H9 (cell line): Measurements from ENCODE around the gene DGCR8. TPM values are rescaled to one million over a fixed set of nuclear protein-coding genes. Genes with fewer than 3 reads are reported as not detected.

Experiments used
- DNase-seq: peaks from one replicate; pipeline ENCODE4 v3.0.0-alpha.2; 2017
- H2AFZ ChIP-seq: one replicate; pipeline ENCODE4 v1.6.1; 2013; ENCODE audit warnings: mild to moderate bottlenecking, low read length, control low read depth, moderate library complexity
- H2AK5ac ChIP-seq: 2 replicates; pipeline ENCODE4 v1.6.1; 2013; ENCODE audit warnings: low read length, control low read depth, mixed read lengths; ENCODE audit not compliant: insufficient read length
- H2BK120ac ChIP-seq: one replicate; pipeline ENCODE4 v1.6.1; 2013; ENCODE audit warnings: low read depth, mild to moderate bottlenecking, low read length, control low read depth, inconsistent platforms; ENCODE audit not compliant: poor library complexity, severe bottlenecking
- H2BK12ac ChIP-seq: 2 replicates; pipeline ENCODE4 v1.6.1; 2013; ENCODE audit warnings: low read length, control low read depth, mixed read lengths, low read depth; ENCODE audit not compliant: insufficient read length
- H2BK15ac ChIP-seq: 2 replicates; pipeline ENCODE4 v1.6.1; 2013; ENCODE audit warnings: low read depth, low read length, control low read depth
- H2BK20ac ChIP-seq: one replicate; pipeline ENCODE4 v1.6.1; 2013; ENCODE audit warnings: low read depth, mild to moderate bottlenecking, low read length, control low read depth, inconsistent platforms; ENCODE audit not compliant: poor library complexity, severe bottlenecking
- H2BK5ac ChIP-seq: 2 replicates; pipeline ENCODE4 v1.6.1; 2013; ENCODE audit warnings: low read length, control low read depth, mixed read lengths; ENCODE audit not compliant: insufficient read length
- H3K14ac ChIP-seq: 2 replicates; pipeline ENCODE4 v1.6.1; 2013; ENCODE audit warnings: low read length, control low read depth; ENCODE audit not compliant: insufficient read depth
- H3K18ac ChIP-seq: 2 replicates; pipeline ENCODE4 v1.6.1; 2013; ENCODE audit warnings: low read depth, mild to moderate bottlenecking, mixed read lengths, low read length, control low read depth; ENCODE audit not compliant: insufficient read length
- H3K23ac ChIP-seq: 2 replicates; pipeline ENCODE4 v1.6.1; 2013; ENCODE audit warnings: low read length, control low read depth, mixed read lengths, low read depth; ENCODE audit not compliant: insufficient read length
- H3K23me2 ChIP-seq: 2 replicates; pipeline ENCODE4 v1.6.1; 2013; ENCODE audit warnings: low read depth, mild to moderate bottlenecking, mixed read lengths, low read length, control low read depth; ENCODE audit not compliant: insufficient read length, poor library complexity, severe bottlenecking
- H3K27ac ChIP-seq: 2 replicates; pipeline ENCODE4 v1.5.1; 2013; ENCODE audit warnings: low read length, control low read depth, mixed read lengths, low read depth; ENCODE audit not compliant: insufficient read length
- H3K27me3 ChIP-seq: 2 replicates; pipeline ENCODE4 v1.6.1; 2013; ENCODE audit warnings: low read length, control low read depth, inconsistent platforms; ENCODE audit not compliant: insufficient read depth
- H3K4ac ChIP-seq: 2 replicates; pipeline ENCODE4 v1.6.1; 2013; ENCODE audit warnings: low read depth, mild to moderate bottlenecking, control low read depth, inconsistent platforms, low read length, moderate library complexity
- H3K4me1 ChIP-seq: 2 replicates; pipeline ENCODE4 v1.6.1; 2013; ENCODE audit warnings: low read length, control low read depth, inconsistent platforms; ENCODE audit not compliant: insufficient read depth
- H3K4me2 ChIP-seq: 2 replicates; pipeline ENCODE4 v1.6.1; 2013; ENCODE audit warnings: low read length, control low read depth, mixed read lengths; ENCODE audit not compliant: insufficient read length, insufficient read depth
- H3K56ac ChIP-seq: 2 replicates; pipeline ENCODE4 v1.6.1; 2013; ENCODE audit warnings: low read depth, mild to moderate bottlenecking, mixed read lengths, low read length, control low read depth; ENCODE audit not compliant: insufficient read length
- H3K79me1 ChIP-seq: 2 replicates; pipeline ENCODE4 v1.6.1; 2013; ENCODE audit warnings: low read depth, mild to moderate bottlenecking, moderate library complexity, low read length, control low read depth, inconsistent platforms; ENCODE audit not compliant: insufficient read depth, poor library complexity, severe bottlenecking
- H3K79me2 ChIP-seq: 2 replicates; pipeline ENCODE4 v1.6.1; 2013; ENCODE audit warnings: low read length, control low read depth, inconsistent platforms; ENCODE audit not compliant: insufficient read depth
- H3K9ac ChIP-seq: 2 replicates; pipeline ENCODE4 v1.6.1; 2013; ENCODE audit warnings: low read length, control low read depth, mixed read lengths; ENCODE audit not compliant: insufficient read length; ENCODE audit errors: extremely low read depth
- H3K9me3 ChIP-seq: one replicate; pipeline ENCODE4 v1.6.1; 2013; ENCODE audit warnings: low read depth, low read length, inconsistent platforms; ENCODE audit not compliant: control insufficient read depth
- H3T11ph ChIP-seq: one replicate; pipeline ENCODE4 v1.6.1; 2013; ENCODE audit warnings: mild to moderate bottlenecking, low read length, control low read depth, inconsistent platforms
- H4K20me1 ChIP-seq: one replicate; pipeline ENCODE4 v1.6.1; 2013; ENCODE audit not compliant: control insufficient read depth, insufficient read length, insufficient read depth
- H4K5ac ChIP-seq: 2 replicates; pipeline ENCODE4 v1.6.1; 2013; ENCODE audit warnings: low read depth, mild to moderate bottlenecking, mixed read lengths, low read length, control low read depth; ENCODE audit not compliant: insufficient read length
- H4K8ac ChIP-seq: replicated peaks from 2 replicates; pipeline ENCODE4 v1.6.1; 2013; ENCODE audit warnings: low read length, control low read depth, mixed read lengths, low read depth; ENCODE audit not compliant: insufficient read length
- H4K91ac ChIP-seq: 2 replicates; pipeline ENCODE4 v1.6.1; 2013; ENCODE audit warnings: low read depth, mild to moderate bottlenecking, moderate library complexity, mixed read lengths, low read length, control low read depth; ENCODE audit not compliant: insufficient read length
- H3K27ac Mint-ChIP-seq, 3 experiments: 2 replicates in 2 of 3; 3 replicates in 1 of 3; pipeline ENCODE4 v1.8.0; 2020 to 2021; ENCODE audit warnings: mixed read lengths in 3 of 3, mild to moderate bottlenecking in 1 of 3, moderate library complexity in 1 of 3
- H3K27me3 Mint-ChIP-seq: 2 replicates; pipeline ENCODE4 v1.8.0; 2021; ENCODE audit warnings: low read depth, mild to moderate bottlenecking, moderate library complexity, mixed read lengths
- H3K36me3 Mint-ChIP-seq, 3 experiments: 2 replicates in 2 of 3; 3 replicates in 1 of 3; pipeline ENCODE4 v1.8.0; 2020 to 2021; ENCODE audit warnings: low read depth in 3 of 3, mixed read lengths in 3 of 3; ENCODE audit not compliant: insufficient read depth in 1 of 3
- H3K4me1 Mint-ChIP-seq, 2 experiments: 2 replicates each; pipeline ENCODE4 v1.8.0; 2020; ENCODE audit warnings: mixed read lengths in 2 of 2
- H3K4me3 Mint-ChIP-seq, 2 experiments: 2 replicates in 1 of 2; 3 replicates in 1 of 2; pipeline ENCODE4 v1.8.0; 2020 to 2021; ENCODE audit warnings: mild to moderate bottlenecking in 2 of 2, mixed read lengths in 2 of 2, moderate library complexity in 1 of 2
- H3K9me3 Mint-ChIP-seq, 2 experiments: 2 replicates in 1 of 2; 3 replicates in 1 of 2; pipeline ENCODE4 v1.8.0; 2020; ENCODE audit warnings: mild to moderate bottlenecking in 2 of 2, mixed read lengths in 2 of 2, moderate library complexity in 1 of 2
- WGBS: extraction: QIAGEN DNeasy Blood & Tissue Kit; methylation state at CpG from one replicate; pipeline ENCODE4 v1.1.7; 2013; ENCODE audit warnings: missing lambda C conversion rate, low lambda C conversion rate, mixed read lengths; ENCODE audit not compliant: insufficient read length; ENCODE audit errors: extremely low coverage; 5-methylcytosine and 5-hydroxymethylcytosine counted together
- total RNA-seq: library from RNA; stranded (reverse); gene quantifications from 2 replicates; pipeline ENCODE4 v1.2.1, GENCODE V29; 2021
- TF ChIP-seq, protein P1 (sequence below): fragments of 200-600 bp; sonication (generic); conservative IDR thresholded peaks from 3 replicates; pipeline ENCODE4 v1.8.0; 2021; ENCODE audit warnings: antibody characterized with exemption, mild to moderate bottlenecking

DGCR8 gene
- total RNA-seq, 1 experiment from 2014 or later = 74.5 TPM

DNA sequence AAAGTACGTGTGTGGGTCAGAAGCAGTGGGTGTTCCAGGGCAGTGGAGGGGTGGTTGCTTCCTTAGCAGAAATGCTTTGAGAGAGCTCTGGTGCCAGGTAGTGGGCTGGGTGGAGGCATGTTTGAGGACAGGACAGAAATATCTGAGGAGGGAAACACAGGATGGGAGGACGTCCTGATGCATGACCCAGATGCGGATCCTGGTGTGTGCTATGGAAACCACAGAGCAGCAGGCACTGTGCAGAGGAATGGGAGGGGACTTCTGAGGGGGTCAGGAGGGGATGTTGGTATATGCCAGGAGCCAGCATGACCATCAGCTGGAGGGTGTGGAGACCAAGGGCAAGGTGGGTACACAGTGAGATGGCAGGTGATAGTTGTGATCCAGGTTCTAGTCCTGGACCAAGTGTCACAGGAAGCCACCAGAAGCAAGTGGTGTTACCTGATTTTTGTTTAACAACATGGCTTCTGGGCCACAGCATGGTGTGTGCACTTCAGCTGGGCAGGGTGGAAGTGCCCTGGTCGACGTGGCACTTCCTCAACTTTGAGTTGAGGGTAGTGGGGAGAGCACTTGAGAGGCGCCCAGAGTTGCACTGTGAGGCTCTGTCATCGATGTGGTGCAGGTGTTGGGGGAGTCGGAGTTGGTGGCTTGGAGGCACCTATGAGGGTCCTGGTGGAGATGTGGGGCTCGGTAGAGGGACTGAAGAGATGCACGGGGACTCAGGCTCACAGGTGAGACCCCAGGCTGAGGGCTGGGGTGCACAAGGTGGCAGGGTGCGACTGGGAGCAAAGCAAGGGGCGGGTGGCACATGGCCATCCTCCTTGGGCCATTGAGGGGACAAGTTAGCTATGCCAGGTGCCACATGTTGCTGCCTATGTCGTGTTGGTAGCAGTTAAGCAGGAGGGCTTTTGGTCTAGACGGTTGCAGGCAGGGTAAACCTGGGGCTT is 7.5 kb downstream of the DGCR8 start:
- Histone ChIP-seq H4K8ac (no peak overlapping the region), H4K5ac (no peak overlapping the region), H3K9me3 (no peaks in the 10 kb centered on the region), H3K14ac (no peak overlapping the region), H4K91ac (no peak overlapping the region), H3K9ac (no peak overlapping the region), H3K4ac (no peak overlapping the region), H3K23me2 (no peaks in the 10 kb centered on the region), H2AK5ac (no peak overlapping the region), H3K4me2 (no peak overlapping the region), H3K23ac (no peak overlapping the region), H3K27ac (no peak overlapping the region), H3K4me1 (peaks cover 2% of the 10 kb centered on the region; the same call in 1 of the 2 replicates), H2BK20ac (no peak overlapping the region), H2BK15ac (no peak overlapping the region), H2BK120ac (no peak overlapping the region), H3K79me2 (peaks cover 20% of the 10 kb centered on the region; the same call in 1 of the 2 replicates), H3K56ac (no peak overlapping the region), H2BK5ac (no peak overlapping the region), H4K20me1 (peaks cover 6% of the 10 kb centered on the region), H3K27me3 (no peaks in the 10 kb centered on the region), H3K18ac (no peak overlapping the region), H3T11ph (no peak overlapping the region), H3K79me1 (peaks cover 14% of the 10 kb centered on the region), H2BK12ac (no peak overlapping the region), H2AFZ (no peak overlapping the region)
- H3K27me3 Mint-ChIP-seq = no peaks in the 10 kb centered on the region
- peak overlapping the region in 1 of 2 experiments; percentile 16; a peak in 1 of 5 replicates for H3K4me3 Mint-ChIP-seq
- no CpG with 5 or more reads among the region's 14 CpGs for WGBS
- H3K4me1 Mint-ChIP-seq = peaks cover 26 to 27% of the 10 kb centered on the region in 2 experiments
- H3K27ac Mint-ChIP-seq = no peak overlapping the region; a peak in 2 of 7 replicates
- no peak for DNase-seq
- no peaks in the 10 kb centered on the region for H3K9me3 Mint-ChIP-seq
- peaks cover 63 to 83% (median 80%) of the 10 kb centered on the region in 3 experiments; a peak in 6 of 7 replicates for H3K36me3 Mint-ChIP-seq
- TF ChIP-seq, protein P1, sequence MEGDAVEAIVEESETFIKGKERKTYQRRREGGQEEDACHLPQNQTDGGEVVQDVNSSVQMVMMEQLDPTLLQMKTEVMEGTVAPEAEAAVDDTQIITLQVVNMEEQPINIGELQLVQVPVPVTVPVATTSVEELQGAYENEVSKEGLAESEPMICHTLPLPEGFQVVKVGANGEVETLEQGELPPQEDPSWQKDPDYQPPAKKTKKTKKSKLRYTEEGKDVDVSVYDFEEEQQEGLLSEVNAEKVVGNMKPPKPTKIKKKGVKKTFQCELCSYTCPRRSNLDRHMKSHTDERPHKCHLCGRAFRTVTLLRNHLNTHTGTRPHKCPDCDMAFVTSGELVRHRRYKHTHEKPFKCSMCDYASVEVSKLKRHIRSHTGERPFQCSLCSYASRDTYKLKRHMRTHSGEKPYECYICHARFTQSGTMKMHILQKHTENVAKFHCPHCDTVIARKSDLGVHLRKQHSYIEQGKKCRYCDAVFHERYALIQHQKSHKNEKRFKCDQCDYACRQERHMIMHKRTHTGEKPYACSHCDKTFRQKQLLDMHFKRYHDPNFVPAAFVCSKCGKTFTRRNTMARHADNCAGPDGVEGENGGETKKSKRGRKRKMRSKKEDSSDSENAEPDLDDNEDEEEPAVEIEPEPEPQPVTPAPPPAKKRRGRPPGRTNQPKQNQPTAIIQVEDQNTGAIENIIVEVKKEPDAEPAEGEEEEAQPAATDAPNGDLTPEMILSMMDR = no peak
